ENCODE measurements around the gene SULT2A1. TPM values are rescaled to one million over a fixed set of nuclear protein-coding genes. Genes with fewer than 3 reads are reported as not detected.

The SULT2A1 gene
- total and polyA plus RNA-seq, 2 donors from 2014 or later, result not detected

DNA sequence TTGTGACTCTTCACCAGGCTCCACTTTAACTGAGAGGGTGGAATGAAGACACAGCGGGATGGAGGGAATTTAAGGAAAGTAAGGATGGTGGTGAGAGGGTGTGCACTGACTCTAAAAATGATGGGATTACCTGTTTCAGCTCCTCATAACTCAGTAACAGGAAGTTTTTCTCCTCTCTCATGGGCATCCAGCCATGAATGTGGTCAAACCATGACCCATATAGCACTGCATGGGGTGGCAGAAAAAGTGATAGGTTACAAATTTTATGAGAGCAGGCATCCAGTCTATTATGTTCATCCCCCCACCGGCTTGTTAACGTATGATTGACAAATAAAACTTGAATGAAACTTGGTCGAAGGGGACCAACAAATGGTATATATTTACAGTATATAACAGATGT is 7.2 kb downstream of the SULT2A1 start:
- no peaks in the 10 kb centered on the region for H3K36me3 ChIP-seq (ENCODE audit: control insufficient read depth in 2 of 3, insufficient read depth in 3 of 3, low read length in 3 of 3)
- DNase-seq (no peak), FAIRE-seq (no peak)
- H3K27ac ChIP-seq (ENCODE audit: low read depth in 2 of 2, low read length in 2 of 2), result no peak overlapping the region
- H3K4me3 ChIP-seq (ENCODE audit: low read length in 3 of 3), result no peak overlapping the region
- no peak for TF ChIP-seq CTCF (IDR thresholded peaks at IDR 0.05; ENCODE audit: borderline replicate concordance, extremely low read depth, insufficient read depth)
- no peaks in the 10 kb centered on the region for H3K27me3 ChIP-seq (ENCODE audit: control insufficient read depth, insufficient read depth, low read length)
- no peaks in the 10 kb centered on the region for H3K9me3 ChIP-seq (ENCODE audit: control insufficient read depth in 2 of 3, insufficient read depth in 1 of 3, low read length in 3 of 3)
- no peak overlapping the region for H3K9ac ChIP-seq (ENCODE audit: low read length in 3 of 3)
- H3K4me1 ChIP-seq (ENCODE audit: control insufficient read depth in 2 of 3, insufficient read depth in 2 of 3, low read depth in 1 of 3, low read length in 3 of 3), result no peaks in the 10 kb centered on the region
- intact Hi-C loops (cut with DNase I), result no loop called here

GRCh38 chr19:47865166-47865565 is 20.9 kb downstream of the SULT2A1 start:
- no peaks in the 10 kb centered on the region for H3K27me3 ChIP-seq (ENCODE audit: control insufficient read depth, insufficient read depth, low read length)
- no peak overlapping the region for H3K27ac ChIP-seq (ENCODE audit: low read depth in 2 of 2, low read length in 2 of 2)
- H3K4me3 ChIP-seq (ENCODE audit: low read length in 3 of 3), result no peak overlapping the region
- H3K9ac ChIP-seq (ENCODE audit: low read length in 3 of 3), result no peak overlapping the region
- FAIRE-seq (no peak), DNase-seq (no peak)
- TF ChIP-seq CTCF (IDR thresholded peaks at IDR 0.05; ENCODE audit: borderline replicate concordance, extremely low read depth, insufficient read depth), result no peak
- peaks cover 0 to 3% (median 3%) of the 10 kb centered on the region in 3 donors for H3K9me3 ChIP-seq (ENCODE audit: control insufficient read depth in 2 of 3, insufficient read depth in 1 of 3, low read length in 3 of 3)
- no peaks in the 10 kb centered on the region for H3K4me1 ChIP-seq (ENCODE audit: control insufficient read depth in 2 of 3, insufficient read depth in 2 of 3, low read depth in 1 of 3, low read length in 3 of 3)
- no peaks in the 10 kb centered on the region for H3K36me3 ChIP-seq (ENCODE audit: control insufficient read depth in 2 of 3, insufficient read depth in 3 of 3, low read length in 3 of 3)
- intact Hi-C loops (cut with DNase I), result no loop called here

DNA sequence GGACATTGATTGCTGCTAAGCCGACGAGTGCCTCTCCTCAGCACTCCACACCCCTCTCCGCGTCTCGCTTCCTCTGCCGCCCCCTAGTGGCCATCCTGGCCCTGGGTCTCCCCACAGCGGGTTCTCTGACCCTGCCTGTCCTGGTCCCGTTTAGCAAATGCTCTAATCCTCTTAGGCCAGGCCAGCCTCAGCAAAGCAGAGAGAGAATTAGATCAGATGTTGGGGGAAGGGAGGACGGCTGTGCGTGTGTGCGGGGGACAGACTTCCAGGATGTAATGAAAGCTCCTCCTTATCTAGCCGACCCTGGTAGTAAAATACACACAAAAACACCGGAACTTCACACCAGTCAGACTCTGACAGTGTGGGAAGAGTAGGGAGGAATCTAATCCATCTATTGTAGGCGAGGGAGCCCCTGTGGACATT is 22.6 kb downstream of the SULT2A1 start:
- H3K36me3 ChIP-seq (ENCODE audit: control insufficient read depth in 2 of 3, insufficient read depth in 3 of 3, low read length in 3 of 3), result no peaks in the 10 kb centered on the region
- TF ChIP-seq CTCF (IDR thresholded peaks at IDR 0.05; ENCODE audit: borderline replicate concordance, extremely low read depth, insufficient read depth), result peak; percentile 82
- peaks cover 0 to 3% (median 3%) of the 10 kb centered on the region in 3 donors for H3K9me3 ChIP-seq (ENCODE audit: control insufficient read depth in 2 of 3, insufficient read depth in 1 of 3, low read length in 3 of 3)
- FAIRE-seq (peak; percentile 65), DNase-seq (peak; percentile 89 to 91 (median 90))
- H3K27me3 ChIP-seq (ENCODE audit: control insufficient read depth, insufficient read depth, low read length), result no peaks in the 10 kb centered on the region
- no peak overlapping the region for H3K9ac ChIP-seq (ENCODE audit: low read length in 3 of 3)
- H3K4me3 ChIP-seq (ENCODE audit: low read length in 3 of 3), result no peak overlapping the region
- intact Hi-C loops (cut with DNase I), result no loop called here
- H3K27ac ChIP-seq (ENCODE audit: low read depth in 2 of 2, low read length in 2 of 2), result no peak overlapping the region
- H3K4me1 ChIP-seq (ENCODE audit: control insufficient read depth in 2 of 3, insufficient read depth in 2 of 3, low read depth in 1 of 3, low read length in 3 of 3), result no peaks in the 10 kb centered on the region

- Histone ChIP-seq H3K27me3 (ENCODE audit: control insufficient read depth, insufficient read depth, low read length) (no peaks in the 10 kb centered on the region), H3K36me3 (ENCODE audit: control insufficient read depth in 2 of 3, insufficient read depth in 3 of 3, low read length in 3 of 3) (no peaks in the 10 kb centered on the region), H3K4me1 (ENCODE audit: control insufficient read depth in 2 of 3, insufficient read depth in 2 of 3, low read depth in 1 of 3, low read length in 3 of 3) (no peaks in the 10 kb centered on the region), H3K4me3 (ENCODE audit: low read length in 3 of 3) (no peak overlapping the region), H3K9ac (ENCODE audit: low read length in 3 of 3) (no peak overlapping the region), H3K9me3 (ENCODE audit: control insufficient read depth in 2 of 3, insufficient read depth in 1 of 3, low read length in 3 of 3) (peaks cover 0 to 3% (median 3%) of the 10 kb centered on the region in 3 donors), H3K27ac (ENCODE audit: low read depth in 2 of 2, low read length in 2 of 2) (no peak overlapping the region)
- FAIRE-seq, result no peak
- TF ChIP-seq CTCF (IDR thresholded peaks at IDR 0.05; ENCODE audit: borderline replicate concordance, extremely low read depth, insufficient read depth), result no peak
- intact Hi-C loops (cut with DNase I), result no loop called here
- DNase-seq, result no peak
These were observed 24.5 kb downstream of the SULT2A1 start for GRCh38 chr19:47861630-47862029.
